ENCODE data around the gene AFAP1.

- TF ChIP-seq CTCF (IDR thresholded peaks at IDR 0.05) (no peak), EZH2 (IDR thresholded peaks at IDR 0.05; ENCODE audit: borderline replicate concordance, insufficient read depth, low read depth, low read length, poor library complexity, severe bottlenecking) (no peak)
Observed at GRCh38 chr4:7967501-7968261, 28.0 kb upstream of the AFAP1 start.

Measured in B cell (primary cell).